SK-N-SH (cell line): ENCODE results near the gene VTI1B. TPM values are rescaled to one million over a fixed set of nuclear protein-coding genes. Genes with fewer than 3 reads are reported as not detected.

Source experiments
- CTCF ChIA-PET: fragments of 300-600, 350-600 bp; formaldehyde crosslinking; extraction: SDS; loops from one replicate; lab custom pipeline; 2021; lab: Yijun Ruan, JAX
- POLR2A ChIA-PET: fragments of 350-600 bp; sonication (Branson Sonifier 250); formaldehyde crosslinking; extraction: SDS; loops from one replicate; lab custom pipeline; 2020; ENCODE audit warnings: antibody characterized with exemption, inconsistent platforms; lab: Yijun Ruan, JAX
- DNase-seq: peaks from one replicate; pipeline ENCODE4 v3.0.0; 2012
- H2AFZ ChIP-seq: fragments of 200-600 bp; sonication (generic); 2 replicates; pipeline ENCODE4 v1.8.1; 2016; ENCODE audit warnings: antibody characterized with exemption, mild to moderate bottlenecking, low read depth
- H3F3A ChIP-seq: fragments of 200-600 bp; sonication (generic); replicated peaks from 2 replicates; pipeline ENCODE3; 2016; ENCODE audit warnings: antibody characterized with exemption, mild to moderate bottlenecking; ENCODE audit not compliant: insufficient read depth
- H3K27ac ChIP-seq, 2 experiments: fragments of 200-500 bp in 1 of 2; fragments of 200-600 bp in 1 of 2; sonication (Bioruptor generic) in 1 of 2; sonication (generic), shearing (Covaris generic) in 1 of 2; 2 replicates each; pipeline versions ENCODE4 v1.5.1 to v1.6.1; 2014 to 2016; ENCODE audit warnings: low read depth in 2 of 2, inconsistent platforms in 1 of 2, low read length in 1 of 2, mild to moderate bottlenecking in 1 of 2, mixed read lengths in 1 of 2
- H3K27me3 ChIP-seq: fragments of 200-600 bp; sonication (generic), shearing (Covaris generic); 2 replicates; pipeline ENCODE4 v1.6.1; 2016; ENCODE audit warnings: mixed run types; ENCODE audit not compliant: insufficient read depth
- H3K36me3 ChIP-seq, 2 experiments: fragments of 200-500 bp in 1 of 2; fragments of 200-600 bp in 1 of 2; sonication (Bioruptor generic) in 1 of 2; sonication (generic) in 1 of 2; replicated peaks in 1 of 2; 2 replicates each; pipeline versions ENCODE3 to v1.5.1; 2014 to 2016; ENCODE audit warnings: low read length in 1 of 2, mild to moderate bottlenecking in 1 of 2; ENCODE audit not compliant: insufficient read depth in 2 of 2, control insufficient read depth in 1 of 2
- H3K4me1 ChIP-seq, 2 experiments: fragments of 200-500 bp in 1 of 2; fragments of 200-600 bp in 1 of 2; sonication (Bioruptor generic) in 1 of 2; sonication (generic), shearing (Covaris generic) in 1 of 2; 2 replicates each; pipeline versions ENCODE4 v1.5.1 to v1.6.1; 2014 to 2016; ENCODE audit warnings: low read depth in 1 of 2, low read length in 1 of 2, mixed run types in 1 of 2; ENCODE audit not compliant: insufficient read depth in 2 of 2, control insufficient read depth in 1 of 2
- H3K4me2 ChIP-seq: fragments of 200-600 bp; sonication (generic), shearing (Covaris generic); 2 replicates; pipeline ENCODE4 v1.6.1; 2017; ENCODE audit warnings: mixed run types
- H3K4me3 ChIP-seq, 2 experiments: fragments of 200-500 bp in 1 of 2; fragments of 200-600 bp in 1 of 2; sonication (Bioruptor generic) in 1 of 2; sonication (generic), shearing (Covaris generic) in 1 of 2; 2 replicates each; pipeline versions ENCODE4 v1.5.1 to v1.8.1; 2014 to 2016; ENCODE audit warnings: low read depth in 2 of 2, inconsistent platforms in 1 of 2, low read length in 1 of 2, mild to moderate bottlenecking in 1 of 2, mixed read lengths in 1 of 2, moderate library complexity in 1 of 2
- H3K79me2 ChIP-seq: fragments of 200-600 bp; sonication (generic); 2 replicates; pipeline ENCODE4 v1.8.1; 2017; ENCODE audit warnings: mild to moderate bottlenecking; ENCODE audit not compliant: insufficient read depth
- H3K9ac ChIP-seq: fragments of 200-600 bp; sonication (generic); 2 replicates; pipeline ENCODE4 v1.6.1; 2017; ENCODE audit warnings: mixed run types
- H3K9me2 ChIP-seq: fragments of 200-600 bp; sonication (generic); 2 replicates; pipeline ENCODE4 v1.6.1; 2017; ENCODE audit warnings: mixed run types
- H3K9me3 ChIP-seq: fragments of 200-600 bp; sonication (generic); 2 replicates; pipeline ENCODE4 v1.6.1; 2017; ENCODE audit warnings: mixed run types, mild to moderate bottlenecking, moderate library complexity
- H4K20me1 ChIP-seq: fragments of 200-600 bp; sonication (generic); 2 replicates; pipeline ENCODE4 v1.6.1; 2017; ENCODE audit warnings: mild to moderate bottlenecking, mixed run types; ENCODE audit not compliant: insufficient read depth
- CTCF ChIP-seq: fragments of 200-600 bp; sonication (generic); IDR thresholded peaks from 2 replicates; pipeline ENCODE4 v1.6.1; 2017; ENCODE audit warnings: antibody characterized with exemption, mild to moderate bottlenecking, moderate library complexity
- FOSL2 ChIP-seq: IDR thresholded peaks from 2 replicates; pipeline ENCODE4 v1.4.0; 2012; ENCODE audit warnings: low read depth, mild to moderate bottlenecking, moderate library complexity, borderline replicate concordance
- FOXJ3 ChIP-seq: sonication (generic); formaldehyde crosslinking; IDR thresholded peaks from 2 replicates; pipeline ENCODE4 v1.5.1; 2020; ENCODE audit warnings: mild to moderate bottlenecking, missing genetic modification reagents
- FOXM1 ChIP-seq: IDR thresholded peaks from 2 replicates; pipeline ENCODE4 v1.4.0; 2012; ENCODE audit warnings: low read depth, mild to moderate bottlenecking
- GABPA ChIP-seq: IDR thresholded peaks from 2 replicates; pipeline ENCODE4 v1.4.0; 2012; ENCODE audit warnings: low read depth, mild to moderate bottlenecking
- GATA2 ChIP-seq: sonication (generic); formaldehyde crosslinking; IDR thresholded peaks from 2 replicates; pipeline ENCODE4 v1.5.0; 2020; ENCODE audit warnings: mild to moderate bottlenecking, missing genetic modification reagents
- JUND ChIP-seq: IDR thresholded peaks from 2 replicates; pipeline ENCODE4 v1.4.0; 2012
- NRF1 ChIP-seq: IDR thresholded peaks from 2 replicates; pipeline ENCODE4 v1.6.1; 2012; ENCODE audit warnings: low read depth, mild to moderate bottlenecking, low read length
- RFX5 ChIP-seq: IDR thresholded peaks from 2 replicates; pipeline ENCODE4 v1.6.1; 2012; ENCODE audit warnings: mild to moderate bottlenecking, improper control_type of control experiment, low read length
- SIN3A ChIP-seq: IDR thresholded peaks from 2 replicates; pipeline ENCODE4 v1.6.1; 2012; ENCODE audit warnings: low read depth, mild to moderate bottlenecking, low read length, moderate library complexity, borderline replicate concordance
- TAF1 ChIP-seq: IDR thresholded peaks from 2 replicates; pipeline ENCODE4 v1.6.1; 2012; ENCODE audit warnings: low read depth, mild to moderate bottlenecking, low read length, moderate library complexity, borderline replicate concordance
- TEAD4 ChIP-seq: IDR thresholded peaks from 2 replicates; pipeline ENCODE4 v1.4.0; 2012; ENCODE audit warnings: mild to moderate bottlenecking, borderline replicate concordance; ENCODE audit not compliant: insufficient read depth
- YY1 ChIP-seq: IDR thresholded peaks from 2 replicates; pipeline ENCODE4 v1.4.0; 2012; ENCODE audit warnings: low read depth, mild to moderate bottlenecking
- ZBTB33 ChIP-seq: IDR thresholded peaks from 2 replicates; pipeline ENCODE4 v1.4.0; 2012; ENCODE audit warnings: low read depth, borderline replicate concordance
- WGBS: methylation state at CpG from one replicate; pipeline ENCODE4 v1.1.6; 2017; ENCODE audit warnings: low lambda C conversion rate; 5-methylcytosine and 5-hydroxymethylcytosine counted together
- polyA plus RNA-seq, 3 experiments: library from polyadenylated mRNA; depleted of rRNA; stranded (reverse); fragments of >200 nt; gene quantifications; 2 replicates each; pipeline ENCODE4 v1.2.3, GENCODE V29; 2012
- TF ChIP-seq, protein P1 (sequence below): fragments of 150-350 bp; IDR thresholded peaks from 2 replicates; pipeline ENCODE4 v1.6.1; 2016; ENCODE audit warnings: mild to moderate bottlenecking, low read depth, low read length
- TF ChIP-seq, protein P2 (sequence below): IDR thresholded peaks from 2 replicates; pipeline ENCODE4 v1.4.0; 2012; ENCODE audit warnings: low read depth
- TF ChIP-seq, protein P3 (sequence below): IDR thresholded peaks from 2 replicates; pipeline ENCODE4 v1.6.1; 2012; ENCODE audit warnings: mild to moderate bottlenecking, low read depth, low read length, moderate library complexity
- TF ChIP-seq, protein P4 (sequence below): IDR thresholded peaks from 2 replicates; pipeline ENCODE4 v1.4.0; 2012; ENCODE audit warnings: low read depth, borderline replicate concordance

The VTI1B gene
- polyA plus RNA-seq, 1 of the 3 experiments (the other 2 are of a cell fraction) = 59.2 TPM

- Histone ChIP-seq H3K4me2 (no peak overlapping the region), H3K4me1 (peaks cover 0 to 6% of the 10 kb centered on the region in 2 experiments; a peak in 1 of 4 replicates), H3K4me3 (no peak overlapping the region), H3K9me2 (no peaks in the 10 kb centered on the region), H3K79me2 (no peaks in the 10 kb centered on the region), H2AFZ (no peak overlapping the region), H3F3A (no peaks in the 10 kb centered on the region), H4K20me1 (no peaks in the 10 kb centered on the region), H3K36me3 (peaks cover 50 to 83% of the 10 kb centered on the region in 2 experiments), H3K9me3 (no peaks in the 10 kb centered on the region), H3K27ac (peak overlapping the region in 1 of 2 experiments; percentile 68; a peak in 1 of 4 replicates), H3K9ac (no peak overlapping the region), H3K27me3 (no peaks in the 10 kb centered on the region)
- CTCF ChIA-PET = interaction anchor here (1.2 to 2.8 kb wide), 4 partner anchors 9 to 54 kb away, joined by 3 to 13 read pairs (median 3); no protein-coding TSS in a partner anchor
- WGBS = 95% methylated on average over 1 of the region's 1 CpG
- POLR2A ChIA-PET = no interaction called here
- TF ChIP-seq ZBTB33 (no peak), FOXJ3 (CRISPR knock-in tag) (no peak), TEAD4 (no peak), FOSL2 (no peak), FOXM1 (no peak), SIN3A (no peak)
- DNase-seq = no peak
These were observed 24.3 kb downstream of the VTI1B start for GRCh38 chr14:67650151-67650550.

GRCh38 chr14:67646131-67646530, 28.3 kb downstream of the VTI1B start:
- peaks cover 24 to 57% of the 10 kb centered on the region in 2 experiments for H3K36me3 ChIP-seq
- H3K27ac ChIP-seq = no peak overlapping the region
- 85% methylated on average over 3 of the region's 3 CpGs for WGBS
- no peaks in the 10 kb centered on the region for H4K20me1 ChIP-seq
- H3K79me2 ChIP-seq = no peaks in the 10 kb centered on the region
- H2AFZ ChIP-seq = no peak overlapping the region
- no peak overlapping the region for H3K4me2 ChIP-seq
- H3K27me3 ChIP-seq = no peaks in the 10 kb centered on the region
- no peaks in the 10 kb centered on the region for H3K9me2 ChIP-seq
- ChIA-PET POLR2A (no interaction called here), CTCF (no interaction called here)
- H3K9ac ChIP-seq = no peak overlapping the region
- peaks cover 0 to 6% of the 10 kb centered on the region in 2 experiments; a peak in 1 of 4 replicates for H3K4me1 ChIP-seq
- no peak overlapping the region for H3K4me3 ChIP-seq
- H3K9me3 ChIP-seq = no peaks in the 10 kb centered on the region
- no peak for DNase-seq
- H3F3A ChIP-seq = no peaks in the 10 kb centered on the region
- TF ChIP-seq GATA2 (CRISPR knock-in tag) (no peak), JUND (no peak), FOXJ3 (CRISPR knock-in tag) (no peak), YY1 (no peak), RFX5 (no peak), CTCF (no peak), TEAD4 (no peak), GABPA (no peak), NRF1 (no peak), TAF1 (no peak)
- TF ChIP-seq, protein P1, sequence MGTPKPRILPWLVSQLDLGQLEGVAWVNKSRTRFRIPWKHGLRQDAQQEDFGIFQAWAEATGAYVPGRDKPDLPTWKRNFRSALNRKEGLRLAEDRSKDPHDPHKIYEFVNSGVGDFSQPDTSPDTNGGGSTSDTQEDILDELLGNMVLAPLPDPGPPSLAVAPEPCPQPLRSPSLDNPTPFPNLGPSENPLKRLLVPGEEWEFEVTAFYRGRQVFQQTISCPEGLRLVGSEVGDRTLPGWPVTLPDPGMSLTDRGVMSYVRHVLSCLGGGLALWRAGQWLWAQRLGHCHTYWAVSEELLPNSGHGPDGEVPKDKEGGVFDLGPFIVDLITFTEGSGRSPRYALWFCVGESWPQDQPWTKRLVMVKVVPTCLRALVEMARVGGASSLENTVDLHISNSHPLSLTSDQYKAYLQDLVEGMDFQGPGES = no peak
- TF ChIP-seq, protein P2, sequence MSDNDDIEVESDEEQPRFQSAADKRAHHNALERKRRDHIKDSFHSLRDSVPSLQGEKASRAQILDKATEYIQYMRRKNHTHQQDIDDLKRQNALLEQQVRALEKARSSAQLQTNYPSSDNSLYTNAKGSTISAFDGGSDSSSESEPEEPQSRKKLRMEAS = no peak
- TF ChIP-seq, protein P3, sequence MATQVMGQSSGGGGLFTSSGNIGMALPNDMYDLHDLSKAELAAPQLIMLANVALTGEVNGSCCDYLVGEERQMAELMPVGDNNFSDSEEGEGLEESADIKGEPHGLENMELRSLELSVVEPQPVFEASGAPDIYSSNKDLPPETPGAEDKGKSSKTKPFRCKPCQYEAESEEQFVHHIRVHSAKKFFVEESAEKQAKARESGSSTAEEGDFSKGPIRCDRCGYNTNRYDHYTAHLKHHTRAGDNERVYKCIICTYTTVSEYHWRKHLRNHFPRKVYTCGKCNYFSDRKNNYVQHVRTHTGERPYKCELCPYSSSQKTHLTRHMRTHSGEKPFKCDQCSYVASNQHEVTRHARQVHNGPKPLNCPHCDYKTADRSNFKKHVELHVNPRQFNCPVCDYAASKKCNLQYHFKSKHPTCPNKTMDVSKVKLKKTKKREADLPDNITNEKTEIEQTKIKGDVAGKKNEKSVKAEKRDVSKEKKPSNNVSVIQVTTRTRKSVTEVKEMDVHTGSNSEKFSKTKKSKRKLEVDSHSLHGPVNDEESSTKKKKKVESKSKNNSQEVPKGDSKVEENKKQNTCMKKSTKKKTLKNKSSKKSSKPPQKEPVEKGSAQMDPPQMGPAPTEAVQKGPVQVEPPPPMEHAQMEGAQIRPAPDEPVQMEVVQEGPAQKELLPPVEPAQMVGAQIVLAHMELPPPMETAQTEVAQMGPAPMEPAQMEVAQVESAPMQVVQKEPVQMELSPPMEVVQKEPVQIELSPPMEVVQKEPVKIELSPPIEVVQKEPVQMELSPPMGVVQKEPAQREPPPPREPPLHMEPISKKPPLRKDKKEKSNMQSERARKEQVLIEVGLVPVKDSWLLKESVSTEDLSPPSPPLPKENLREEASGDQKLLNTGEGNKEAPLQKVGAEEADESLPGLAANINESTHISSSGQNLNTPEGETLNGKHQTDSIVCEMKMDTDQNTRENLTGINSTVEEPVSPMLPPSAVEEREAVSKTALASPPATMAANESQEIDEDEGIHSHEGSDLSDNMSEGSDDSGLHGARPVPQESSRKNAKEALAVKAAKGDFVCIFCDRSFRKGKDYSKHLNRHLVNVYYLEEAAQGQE = no peak
- TF ChIP-seq, protein P4, sequence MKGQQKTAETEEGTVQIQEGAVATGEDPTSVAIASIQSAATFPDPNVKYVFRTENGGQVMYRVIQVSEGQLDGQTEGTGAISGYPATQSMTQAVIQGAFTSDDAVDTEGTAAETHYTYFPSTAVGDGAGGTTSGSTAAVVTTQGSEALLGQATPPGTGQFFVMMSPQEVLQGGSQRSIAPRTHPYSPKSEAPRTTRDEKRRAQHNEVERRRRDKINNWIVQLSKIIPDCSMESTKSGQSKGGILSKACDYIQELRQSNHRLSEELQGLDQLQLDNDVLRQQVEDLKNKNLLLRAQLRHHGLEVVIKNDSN = no peak
